Measurements from ENCODE around the gene WBP1L.
"Not testable (repeated sequence)": the region's sequence is repeated elsewhere in the genome, so short reads cannot be mapped to it uniquely, and the experiment has no call there.

Gene WBP1L

GRCh38 chr10:102723989-102724388 lies 19.8 kb upstream of the WBP1L start:
- no peak for DNase-seq (ENCODE audit: low read depth)

GRCh38 chr10:102726274-102726673 lies 17.5 kb upstream of the WBP1L start:
- DNase-seq (ENCODE audit: low read depth) = no peak

- no peak for DNase-seq (ENCODE audit: low read depth)
Observed at GRCh38 chr10:102727037-102727818, 16.5 kb upstream of the WBP1L start.

GRCh38 chr10:102729029-102730026 lies 14.4 kb upstream of the WBP1L start:
- DNase-seq (ENCODE audit: low read depth) = peak; percentile 21

- DNase-seq (ENCODE audit: low read depth) = no peak
Observed at GRCh38 chr10:102731222-102731800, 12.4 kb upstream of the WBP1L start.

GRCh38 chr10:102732661-102733060 lies 11.1 kb upstream of the WBP1L start:
- DNase-seq (ENCODE audit: low read depth) = no peak

- DNase-seq (ENCODE audit: low read depth) = no peak
Observed at GRCh38 chr10:102735065-102735562, 8.6 kb upstream of the WBP1L start.

GRCh38 chr10:102738692-102739121 lies 5.0 kb upstream of the WBP1L start:
- no peak for DNase-seq (ENCODE audit: low read depth)

- DNase-seq (ENCODE audit: low read depth) = no peak
Observed at GRCh38 chr10:102740229-102740628, 3.5 kb upstream of the WBP1L start.

GRCh38 chr10:102741726-102742237 lies 2.0 kb upstream of the WBP1L start:
- DNase-seq (ENCODE audit: low read depth) = no peak

GRCh38 chr10:102742313-102742712 lies 1.4 kb upstream of the WBP1L start:
- not testable (repeated sequence) for DNase-seq (ENCODE audit: low read depth)

GRCh38 chr10:102743078-102743587 lies 615 bp upstream of the WBP1L start:
- no peak for DNase-seq (ENCODE audit: low read depth)

GRCh38 chr10:102744374-102745051 lies 765 bp downstream of the WBP1L start:
- no peak for DNase-seq (ENCODE audit: low read depth)

- no peak for DNase-seq (ENCODE audit: low read depth)
Observed at GRCh38 chr10:102745157-102745556, 1.4 kb downstream of the WBP1L start.

- no peak for DNase-seq (ENCODE audit: low read depth)
Observed at GRCh38 chr10:102752266-102752930, 8.7 kb downstream of the WBP1L start.

GRCh38 chr10:102752934-102753664 lies 9.4 kb downstream of the WBP1L start:
- peak; percentile 6 for DNase-seq (ENCODE audit: low read depth)

GRCh38 chr10:102753718-102754117 lies 10.0 kb downstream of the WBP1L start:
- no peak for DNase-seq (ENCODE audit: low read depth)

GRCh38 chr10:102757323-102757722 lies 13.6 kb downstream of the WBP1L start:
- DNase-seq (ENCODE audit: low read depth) = no peak

GRCh38 chr10:102758240-102758932 lies 14.6 kb downstream of the WBP1L start:
- DNase-seq (ENCODE audit: low read depth) = no peak

Data from activated gamma-delta T cell treated with anti-CD3 and anti-CD28 coated beads, Interleukin-2, amount 50 U/mL, for 16 hours (primary cell).